Gastroesophageal sphincter (tissue), 3 donors: ENCODE measurements around the gene WDHD1.

Experiments
- CTCF ChIP-seq, 4 experiments: fragments of 200-600 bp in 2 of 4; fragments of 450-650 bp in 2 of 4; sonication (generic) in 1 of 4; IDR thresholded peaks; one replicate each; pipeline ENCODE4 v1.5.1; 2017 to 2019; ENCODE audit warnings: antibody characterized with exemption in 4 of 4, mild to moderate bottlenecking in 2 of 4, moderate library complexity in 2 of 4
- EP300 ChIP-seq: sonication (generic); formaldehyde crosslinking; IDR thresholded peaks from one replicate; pipeline ENCODE4 v1.6.1; 2017; ENCODE audit warnings: antibody characterized with exemption, mild to moderate bottlenecking
- POLR2A ChIP-seq, 2 donors: fragments of 450-650 bp; IDR thresholded peaks; one replicate each; pipeline ENCODE4 v1.6.1; 2017; ENCODE audit warnings: antibody characterized with exemption in 2 of 2, mild to moderate bottlenecking in 2 of 2, moderate library complexity in 1 of 2
- POLR2AphosphoS5 ChIP-seq: sonication (generic); formaldehyde crosslinking; IDR thresholded peaks from one replicate; pipeline ENCODE4 v1.6.1; 2017; ENCODE audit warnings: antibody characterized with exemption

- TF ChIP-seq CTCF (IDR thresholded peaks at IDR 0.05) (no peak), POLR2AphosphoS5 (no peak), POLR2A (IDR thresholded peaks at IDR 0.05) (no peak), EP300 (no peak)
Observed at GRCh38 chr14:55028476-55028875, 1.6 kb upstream of the WDHD1 start.
